GM21723 (cell line): Measurements from ENCODE around the gene ITGB4.
"Not testable (repeated sequence)": the region's sequence is repeated elsewhere in the genome, so short reads cannot be mapped to it uniquely, and the experiment has no call there.

Source experiments
- ATAC-seq: cut with Tn5 transposase; IDR thresholded peaks from one replicate; pipeline ENCODE4 v1.9.1; 2021; ENCODE audit warnings: mild to moderate bottlenecking, moderate library complexity; ENCODE audit not compliant: unreplicated experiment

The ITGB4 gene

DNA sequence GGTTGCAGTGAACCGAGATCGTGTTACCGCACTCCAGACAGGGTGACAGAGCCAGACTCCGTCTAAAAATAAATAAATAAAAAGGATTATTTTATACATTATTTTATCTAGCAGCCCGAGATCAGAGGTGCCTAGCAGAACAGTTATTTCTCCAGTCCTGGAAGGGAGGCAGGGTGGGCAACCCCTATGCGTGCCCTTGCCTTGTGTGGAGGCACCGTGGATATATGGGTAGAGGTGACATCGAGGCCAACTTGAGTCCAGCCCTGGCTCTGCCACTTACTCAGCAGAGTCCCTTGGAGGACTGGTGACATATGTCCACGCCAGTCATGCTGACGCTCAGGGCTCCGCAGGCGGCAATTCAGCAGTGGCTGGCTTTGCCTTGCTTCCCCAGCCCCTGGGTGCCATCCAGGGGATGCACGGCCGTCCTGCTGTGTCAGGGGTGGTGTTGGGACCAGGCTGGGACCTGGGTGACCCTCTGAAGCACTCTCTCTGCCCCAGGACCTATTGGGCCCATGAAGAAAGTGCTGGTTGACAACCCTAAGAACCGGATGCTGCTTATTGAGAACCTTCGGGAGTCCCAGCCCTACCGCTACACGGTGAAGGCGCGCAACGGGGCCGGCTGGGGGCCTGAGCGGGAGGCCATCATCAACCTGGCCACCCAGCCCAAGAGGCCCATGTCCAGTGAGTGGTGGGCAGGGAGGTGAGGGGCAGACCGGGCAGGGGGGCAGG, 30.6 kb downstream of the ITGB4 start:
- ATAC-seq, result no peak

DNA sequence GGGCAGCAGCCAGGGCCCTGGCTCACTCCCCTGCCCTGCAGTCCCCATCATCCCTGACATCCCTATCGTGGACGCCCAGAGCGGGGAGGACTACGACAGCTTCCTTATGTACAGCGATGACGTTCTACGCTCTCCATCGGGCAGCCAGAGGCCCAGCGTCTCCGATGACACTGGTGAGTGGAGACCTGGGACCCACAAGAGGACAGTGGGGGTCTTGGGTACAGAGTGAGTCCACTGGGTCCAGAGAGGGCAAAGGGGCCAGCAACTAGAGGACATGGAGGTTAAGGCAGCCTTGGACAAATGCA, 31.1 kb downstream of the ITGB4 start:
- ATAC-seq, result no peak

DNA sequence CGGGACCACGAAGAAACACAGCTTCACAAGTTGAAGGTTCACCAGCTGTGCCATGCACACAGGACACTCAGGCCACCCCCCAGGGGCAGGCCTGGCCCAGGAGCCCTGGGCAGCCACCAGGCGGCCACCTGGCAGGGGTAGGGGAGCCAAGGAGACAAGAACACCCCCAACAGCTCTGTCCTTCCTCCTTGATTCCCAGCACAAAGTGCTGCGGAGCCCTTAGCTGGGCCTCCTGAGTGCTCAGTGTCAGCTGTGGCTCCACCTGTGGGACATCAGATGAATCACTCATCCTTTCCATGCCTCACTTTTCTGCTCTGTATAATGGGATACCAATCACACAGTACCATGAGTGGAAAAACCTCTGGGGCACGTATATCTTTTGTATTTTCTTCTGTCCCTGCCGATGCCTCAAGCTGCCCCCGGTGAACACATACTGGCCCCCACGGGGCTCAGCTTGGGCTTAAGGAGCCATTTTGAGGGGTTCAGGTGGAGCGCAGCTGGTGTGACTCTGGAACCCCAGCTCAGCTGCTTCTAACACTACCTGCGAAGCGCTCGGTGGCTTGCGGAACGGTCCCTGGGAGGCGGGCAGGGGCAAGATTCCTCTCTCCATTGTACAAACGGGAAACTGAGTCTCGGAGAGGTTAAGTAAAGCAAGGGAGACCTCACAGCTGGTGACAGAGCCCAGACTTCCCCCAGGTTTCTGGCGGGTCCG, 31.7 kb downstream of the ITGB4 start:
- no peak for ATAC-seq

DNA sequence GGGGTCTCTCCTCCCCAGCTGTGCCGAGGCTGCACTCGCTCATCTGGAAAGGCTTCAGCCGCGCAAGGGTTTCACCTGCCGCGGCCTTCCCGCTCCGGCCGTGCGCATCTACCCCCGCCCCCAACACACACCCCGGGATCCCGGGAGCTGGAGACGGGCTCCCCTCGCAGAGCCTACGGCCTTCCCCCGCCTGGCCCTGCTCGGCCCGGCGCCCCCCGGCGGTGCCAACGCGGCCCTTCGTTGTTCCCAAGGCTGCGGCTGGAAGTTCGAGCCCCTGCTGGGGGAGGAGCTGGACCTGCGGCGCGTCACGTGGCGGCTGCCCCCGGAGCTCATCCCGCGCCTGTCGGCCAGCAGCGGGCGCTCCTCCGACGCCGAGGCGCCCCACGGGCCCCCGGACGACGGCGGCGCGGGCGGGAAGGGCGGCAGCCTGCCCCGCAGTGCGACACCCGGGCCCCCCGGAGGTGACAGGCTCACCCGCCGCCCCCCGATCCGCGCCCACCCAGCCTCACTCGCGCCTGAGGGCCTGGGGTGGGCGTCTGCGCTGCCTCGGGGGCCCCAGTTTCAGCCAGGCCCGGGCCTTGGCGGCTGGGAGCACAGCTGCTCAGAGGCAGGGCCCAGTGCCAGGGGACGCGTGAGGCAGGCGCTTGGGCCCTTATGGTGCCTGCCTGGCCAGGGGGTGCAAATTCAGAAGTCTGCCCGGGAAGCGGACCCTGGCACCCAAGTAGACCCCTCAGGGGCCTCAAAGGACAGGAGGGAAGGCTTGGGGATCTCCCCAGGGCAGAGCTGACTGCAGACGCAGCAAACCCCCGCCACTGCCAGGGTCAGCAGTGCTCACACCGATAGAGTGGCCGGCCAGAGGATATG, 32.5 kb downstream of the ITGB4 start:
- ATAC-seq, result peak; percentile 68

DNA sequence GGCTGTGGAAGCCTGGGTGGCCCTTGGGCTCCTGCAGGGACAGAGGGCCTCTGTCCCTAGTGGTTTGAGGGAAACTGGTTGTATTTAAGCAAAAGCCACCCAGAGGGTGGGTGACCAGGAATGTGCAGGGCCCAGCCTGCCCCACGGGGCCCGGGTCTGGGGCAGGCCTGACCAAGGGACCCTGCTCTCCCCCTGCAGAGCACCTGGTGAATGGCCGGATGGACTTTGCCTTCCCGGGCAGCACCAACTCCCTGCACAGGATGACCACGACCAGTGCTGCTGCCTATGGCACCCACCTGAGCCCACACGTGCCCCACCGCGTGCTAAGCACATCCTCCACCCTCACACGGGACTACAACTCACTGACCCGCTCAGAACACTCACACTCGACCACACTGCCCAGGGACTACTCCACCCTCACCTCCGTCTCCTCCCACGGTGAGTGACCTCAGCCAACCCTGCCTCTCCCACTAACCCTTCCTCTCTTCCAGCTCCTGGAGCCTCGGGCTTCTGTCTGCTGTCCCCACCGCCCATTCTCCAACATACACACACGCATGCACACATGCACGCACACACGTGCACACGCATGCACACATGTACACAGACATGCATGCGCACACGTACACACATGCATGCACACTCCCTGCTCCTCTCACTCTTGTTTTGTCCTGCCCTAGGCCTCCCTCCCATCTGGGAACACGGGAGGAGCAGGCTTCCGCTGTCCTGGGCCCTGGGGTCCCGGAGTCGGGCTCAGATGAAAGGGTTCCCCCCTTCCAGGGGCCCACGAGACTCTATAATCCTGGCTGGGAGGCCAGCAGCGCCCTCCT, 33.3 kb downstream of the ITGB4 start:
- ATAC-seq, result no peak

DNA sequence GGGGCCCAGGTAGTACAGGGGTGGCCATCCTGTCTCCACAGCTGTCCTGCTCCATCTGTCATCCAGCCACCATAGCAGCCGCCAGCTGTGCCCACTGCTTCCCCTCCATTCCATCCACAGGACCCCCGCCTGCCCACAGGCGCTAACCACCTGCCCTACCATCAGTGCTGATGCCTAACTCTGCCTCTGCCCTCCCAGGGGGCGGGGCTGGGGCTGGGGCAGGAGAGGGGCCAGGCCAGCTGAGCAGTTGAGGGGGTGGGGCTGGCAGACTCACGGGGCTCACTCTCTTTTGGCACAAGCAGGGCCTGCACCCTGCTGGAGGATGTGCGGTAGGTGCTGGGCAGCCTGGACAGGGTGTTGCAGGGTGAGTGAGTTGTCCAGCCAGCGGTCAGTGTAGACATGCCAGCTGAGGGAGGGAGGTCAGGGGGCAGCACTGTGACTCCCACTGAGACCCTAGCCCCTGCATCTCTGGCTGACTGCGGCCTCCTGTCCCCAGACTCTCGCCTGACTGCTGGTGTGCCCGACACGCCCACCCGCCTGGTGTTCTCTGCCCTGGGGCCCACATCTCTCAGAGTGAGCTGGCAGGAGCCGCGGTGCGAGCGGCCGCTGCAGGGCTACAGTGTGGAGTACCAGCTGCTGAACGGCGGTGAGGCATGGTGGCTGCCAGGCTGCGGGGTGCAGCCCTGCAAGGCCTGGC, 34.1 kb downstream of the ITGB4 start:
- ATAC-seq, result no peak

- ATAC-seq, result no peak
Measured at GRCh38 chr17:75755990-75756389, 34.7 kb downstream of the ITGB4 start.

DNA sequence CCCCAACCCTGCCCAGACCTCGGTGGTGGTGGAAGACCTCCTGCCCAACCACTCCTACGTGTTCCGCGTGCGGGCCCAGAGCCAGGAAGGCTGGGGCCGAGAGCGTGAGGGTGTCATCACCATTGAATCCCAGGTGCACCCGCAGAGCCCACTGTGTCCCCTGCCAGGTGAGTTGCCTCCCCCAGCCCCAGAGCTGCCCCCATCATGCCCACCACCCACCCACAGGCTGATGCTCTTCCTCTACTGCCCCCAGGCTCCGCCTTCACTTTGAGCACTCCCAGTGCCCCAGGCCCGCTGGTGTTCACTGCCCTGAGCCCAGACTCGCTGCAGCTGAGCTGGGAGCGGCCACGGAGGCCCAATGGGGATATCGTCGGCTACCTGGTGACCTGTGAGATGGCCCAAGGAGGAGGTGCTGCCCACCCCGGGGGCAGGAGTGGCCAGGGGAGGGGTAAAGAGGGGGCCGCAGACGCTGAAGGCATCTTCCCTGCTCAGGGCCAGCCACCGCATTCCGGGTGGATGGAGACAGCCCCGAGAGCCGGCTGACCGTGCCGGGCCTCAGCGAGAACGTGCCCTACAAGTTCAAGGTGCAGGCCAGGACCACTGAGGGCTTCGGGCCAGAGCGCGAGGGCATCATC, 35.3 kb downstream of the ITGB4 start:
- ATAC-seq, result no peak

DNA sequence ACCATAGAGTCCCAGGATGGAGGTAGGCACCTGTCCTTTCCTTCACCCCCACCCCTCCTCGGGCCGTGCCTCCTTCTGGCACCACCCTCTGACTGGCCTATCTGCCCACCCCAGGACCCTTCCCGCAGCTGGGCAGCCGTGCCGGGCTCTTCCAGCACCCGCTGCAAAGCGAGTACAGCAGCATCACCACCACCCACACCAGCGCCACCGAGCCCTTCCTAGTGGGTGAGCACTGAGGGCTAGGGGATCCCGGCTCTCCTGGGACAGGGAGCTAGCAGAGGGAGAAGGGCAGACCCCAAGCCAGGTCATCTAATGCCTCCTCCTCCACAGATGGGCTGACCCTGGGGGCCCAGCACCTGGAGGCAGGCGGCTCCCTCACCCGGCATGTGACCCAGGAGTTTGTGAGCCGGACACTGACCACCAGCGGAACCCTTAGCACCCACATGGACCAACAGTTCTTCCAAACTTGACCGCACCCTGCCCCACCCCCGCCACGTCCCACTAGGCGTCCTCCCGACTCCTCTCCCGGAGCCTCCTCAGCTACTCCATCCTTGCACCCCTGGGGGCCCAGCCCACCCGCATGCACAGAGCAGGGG, 35.9 kb downstream of the ITGB4 start:
- ATAC-seq, result no peak

- ATAC-seq, result no peak
Measured at GRCh38 chr17:75758131-75758905, 37.1 kb downstream of the ITGB4 start.

GRCh38 chr17:75759457-75759856, 38.2 kb downstream of the ITGB4 start:
- ATAC-seq, result no peak

GRCh38 chr17:75759978-75760640, 38.9 kb downstream of the ITGB4 start:
- ATAC-seq, result not testable (repeated sequence)

GRCh38 chr17:75762513-75763268, 41.4 kb downstream of the ITGB4 start:
- no peak for ATAC-seq

DNA sequence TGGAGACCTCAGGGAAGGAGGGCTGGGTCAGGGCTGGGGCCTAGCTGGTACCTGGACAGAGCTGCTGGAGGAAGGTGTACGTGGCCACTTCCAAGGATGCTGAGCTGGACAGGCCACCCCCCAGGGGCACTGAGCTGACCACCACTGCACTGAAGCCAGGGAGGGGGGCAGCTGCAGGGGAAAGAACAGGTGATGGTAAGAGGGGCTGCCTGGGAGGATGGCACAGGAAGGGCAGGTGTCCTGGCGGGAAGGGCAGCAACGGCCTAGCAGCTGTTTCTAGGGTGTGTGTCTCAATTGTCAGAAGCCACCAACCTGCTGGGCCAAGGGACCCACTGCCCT, 42.0 kb downstream of the ITGB4 start:
- ATAC-seq, result no peak

DNA sequence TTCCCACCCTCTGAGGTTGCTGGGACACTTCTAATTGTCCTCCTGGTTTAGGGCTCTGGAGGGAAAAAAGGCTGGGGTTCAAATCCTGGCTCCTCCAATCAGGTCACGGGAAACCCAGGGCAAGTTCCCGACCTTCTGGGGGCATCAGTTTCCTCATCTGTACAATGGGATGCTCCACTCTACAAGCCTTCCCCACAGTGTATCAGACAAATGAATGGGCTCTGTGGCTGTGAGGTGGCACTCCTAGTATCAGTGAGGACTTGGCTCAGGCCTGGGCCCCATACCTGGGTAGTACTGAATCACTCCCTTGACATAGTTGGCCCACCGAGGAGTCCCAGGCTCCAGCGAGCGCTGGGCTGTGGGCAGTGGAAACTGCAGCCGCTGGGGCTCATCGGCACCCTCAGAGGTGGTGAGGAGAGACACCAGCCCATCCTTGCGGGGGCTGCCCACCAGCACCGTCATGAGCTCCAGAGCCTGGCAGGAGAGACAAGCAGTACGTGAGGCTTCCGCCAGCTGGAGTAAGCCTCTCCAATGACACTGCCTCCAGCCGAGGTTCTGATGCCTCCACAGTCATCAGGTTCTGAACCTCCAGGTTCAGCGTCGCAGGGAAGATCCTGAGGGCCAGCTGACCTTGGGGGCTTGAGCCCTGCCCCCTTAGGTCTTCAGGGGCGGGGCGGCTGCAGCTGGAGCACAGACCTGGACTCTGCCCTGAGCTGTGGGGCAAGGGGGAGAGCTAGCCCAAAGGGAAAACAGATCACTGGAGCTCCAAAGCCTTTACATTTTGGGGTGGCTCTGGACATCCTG, 42.6 kb downstream of the ITGB4 start:
- ATAC-seq, result no peak

GRCh38 chr17:75764417-75764710, 43.1 kb downstream of the ITGB4 start:
- ATAC-seq, result no peak
